Measurements from ENCODE around the gene SPAAR. TPM values are rescaled to one million over a fixed set of nuclear protein-coding genes. Genes with fewer than 3 reads are reported as not detected.

SPAAR gene
- total and polyA plus RNA-seq, 4 donors: 0.65 to 2.4 (median 1.1) TPM

DNA sequence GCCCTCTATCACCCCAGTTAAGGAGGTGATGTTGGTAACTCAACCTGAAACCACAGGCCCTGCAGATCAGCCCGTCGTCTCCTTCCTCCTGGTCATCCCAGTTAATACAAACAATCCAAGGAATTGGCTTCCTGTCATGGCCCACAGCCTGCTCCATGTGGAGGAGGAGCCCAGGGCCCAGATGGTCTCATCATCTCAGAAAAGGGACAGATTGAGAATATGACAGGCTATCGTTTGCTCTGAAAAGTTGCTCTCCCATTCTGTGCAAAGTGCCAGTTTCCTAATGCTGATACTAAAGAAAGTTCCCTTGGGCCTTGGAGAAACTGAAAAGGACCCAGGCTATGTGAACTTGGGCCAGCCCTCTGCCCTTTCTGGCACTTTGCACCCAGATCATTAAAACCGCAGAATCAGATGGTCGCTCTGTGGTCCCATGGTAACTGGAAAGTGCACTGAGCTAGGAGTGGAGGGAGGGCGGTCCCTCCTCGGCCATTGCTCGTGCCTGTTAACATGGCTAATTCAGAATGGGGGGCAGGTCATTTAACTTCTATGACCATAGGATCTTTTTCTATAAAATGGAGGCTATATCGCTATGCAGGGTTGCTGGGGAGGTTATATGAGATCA is 675 bp upstream of the SPAAR start:
- 66% methylated on average over 9 of the region's 9 CpGs for WGBS
- peak; percentile 12 for TF ChIP-seq SP1 (IDR thresholded peaks at IDR 0.05)
- TF ChIP-seq YY1 (IDR thresholded peaks at IDR 0.05): no peak
- Histone ChIP-seq H3K9ac (ENCODE audit: low read depth in 1 of 2, low read length in 2 of 2) (no peak overlapping the region), H3K27ac (ENCODE audit: low read depth in 1 of 2, low read length in 2 of 2) (peak overlapping the region; percentile 74 to 78), H3K4me3 (ENCODE audit: low read depth in 1 of 3, low read length in 3 of 3) (no peak overlapping the region), H3K9me3 (ENCODE audit: control insufficient read depth in 4 of 4, low read length in 3 of 4) (no peaks in the 10 kb centered on the region), H3K36me3 (ENCODE audit: control insufficient read depth in 4 of 4, insufficient read depth in 3 of 4, low read depth in 1 of 4, low read length in 3 of 4) (no peaks in the 10 kb centered on the region), H3K27me3 (ENCODE audit: control insufficient read depth in 4 of 4, insufficient read depth in 4 of 4, low read length in 3 of 4) (no peaks in the 10 kb centered on the region), H3K4me1 (ENCODE audit: control insufficient read depth in 4 of 4, insufficient read depth in 4 of 4, low read length in 3 of 4) (peaks cover 16 to 57% (median 40%) of the 10 kb centered on the region in 4 donors)
- no peak for DNase-seq (ENCODE audit: low spot score)

DNA sequence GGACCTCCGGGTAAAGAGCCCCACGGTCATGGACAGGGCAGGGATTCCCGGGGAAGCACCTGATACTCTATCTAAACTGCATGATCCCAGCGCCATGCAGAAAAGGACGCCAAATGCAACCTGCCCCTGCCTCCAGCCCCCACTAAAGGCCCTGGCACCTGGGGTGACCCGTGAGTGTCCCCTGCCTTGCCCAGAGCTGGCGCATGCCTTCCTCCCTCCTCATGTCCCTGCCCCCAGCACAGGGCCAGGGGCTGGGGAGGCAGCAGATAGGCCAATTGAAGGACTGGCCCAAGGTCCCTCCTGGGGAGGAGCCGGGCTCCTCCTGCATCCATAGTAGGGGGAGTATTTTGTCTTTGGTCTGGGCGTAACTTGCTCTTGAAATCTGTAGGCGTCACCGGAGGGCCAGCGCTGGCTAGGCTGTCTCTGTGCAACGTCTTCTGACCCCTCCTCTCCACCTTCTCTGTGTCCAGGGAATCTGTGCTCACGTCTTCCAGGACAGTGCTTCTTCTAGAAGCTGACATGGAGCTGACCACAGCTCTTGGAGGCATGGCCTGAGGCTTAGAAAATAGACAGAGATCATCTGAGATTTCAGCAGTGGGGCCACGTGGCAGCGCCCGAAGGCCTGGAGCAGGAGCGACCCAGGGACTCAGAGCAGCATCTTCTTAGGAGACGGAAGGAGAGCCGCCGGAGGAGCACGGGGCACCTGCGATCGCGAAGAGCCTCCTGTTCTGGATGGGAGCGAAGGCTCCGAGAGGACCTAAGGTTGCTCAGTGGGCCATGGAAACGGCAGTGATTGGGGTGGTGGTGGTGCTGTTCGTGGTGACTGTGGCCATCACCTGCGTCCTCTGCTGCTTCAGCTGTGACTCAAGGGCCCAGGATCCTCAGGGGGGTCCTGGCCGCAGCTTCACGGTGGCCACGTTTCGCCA is 660 bp downstream of the SPAAR start:
- H3K4me3 ChIP-seq (ENCODE audit: low read depth in 1 of 3, low read length in 3 of 3): peak overlapping the region in 1 of 3 donors; percentile 12
- WGBS: 86% methylated on average over 34 of the region's 34 CpGs

GRCh38 chr9:35910613-35911359 is 1.5 kb downstream of the SPAAR start:
- WGBS: 54% methylated on average over 14 of the region's 14 CpGs
- Histone ChIP-seq H3K4me3 (ENCODE audit: low read depth in 1 of 3, low read length in 3 of 3) (no peak overlapping the region), H3K9ac (ENCODE audit: low read depth in 1 of 2, low read length in 2 of 2) (no peak overlapping the region), H3K9me3 (ENCODE audit: control insufficient read depth in 4 of 4, low read length in 3 of 4) (no peaks in the 10 kb centered on the region), H3K4me1 (ENCODE audit: control insufficient read depth in 4 of 4, insufficient read depth in 4 of 4, low read length in 3 of 4) (peaks cover 16 to 48% (median 37%) of the 10 kb centered on the region in 4 donors), H3K27ac (ENCODE audit: low read depth in 1 of 2, low read length in 2 of 2) (peak overlapping the region in 1 of 2 donors; percentile 46), H3K27me3 (ENCODE audit: control insufficient read depth in 4 of 4, insufficient read depth in 4 of 4, low read length in 3 of 4) (no peaks in the 10 kb centered on the region), H3K36me3 (ENCODE audit: control insufficient read depth in 4 of 4, insufficient read depth in 3 of 4, low read depth in 1 of 4, low read length in 3 of 4) (no peaks in the 10 kb centered on the region)
- DNase-seq (ENCODE audit: low spot score): no peak
- TF ChIP-seq HNF4A (conservative IDR thresholded peaks at IDR 0.05) (peak in 1 of 2 donors; percentile 20), RXRA (IDR thresholded peaks at IDR 0.05) (no peak), YY1 (IDR thresholded peaks at IDR 0.05) (no peak), JUND (IDR thresholded peaks at IDR 0.05) (no peak), FOXA1 (IDR thresholded peaks at IDR 0.05) (no peak), TAF1 (conservative IDR thresholded peaks at IDR 0.05) (no peak), GABPA (IDR thresholded peaks at IDR 0.05 in 1 of 2, conservative IDR thresholded peaks at IDR 0.05 in 1 of 2) (no peak), FOXA2 (IDR thresholded peaks at IDR 0.05) (no peak), SP1 (IDR thresholded peaks at IDR 0.05) (peak; percentile 39), CTCF (IDR thresholded peaks at IDR 0.05; ENCODE audit: low read depth, low read length, missing input control) (peak; percentile 54)
- TF ChIP-seq, protein P1, sequence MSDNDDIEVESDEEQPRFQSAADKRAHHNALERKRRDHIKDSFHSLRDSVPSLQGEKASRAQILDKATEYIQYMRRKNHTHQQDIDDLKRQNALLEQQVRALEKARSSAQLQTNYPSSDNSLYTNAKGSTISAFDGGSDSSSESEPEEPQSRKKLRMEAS (IDR thresholded peaks at IDR 0.05): peak; percentile 29

More for the DNA sequence above, 660 bp downstream of the SPAAR start:
- no peak for DNase-seq (ENCODE audit: low spot score)
- H3K36me3 ChIP-seq (ENCODE audit: control insufficient read depth in 4 of 4, insufficient read depth in 3 of 4, low read depth in 1 of 4, low read length in 3 of 4): no peaks in the 10 kb centered on the region
- H3K27ac ChIP-seq (ENCODE audit: low read depth in 1 of 2, low read length in 2 of 2): peak overlapping the region; percentile 74 to 78
- no peak for TF ChIP-seq JUND (IDR thresholded peaks at IDR 0.05)
- no peak for TF ChIP-seq CTCF (IDR thresholded peaks at IDR 0.05; ENCODE audit: low read depth, low read length, missing input control)
- no peak for TF ChIP-seq TAF1 (conservative IDR thresholded peaks at IDR 0.05)
- TF ChIP-seq ATF3 (IDR thresholded peaks at IDR 0.05): no peak
- no peak for TF ChIP-seq FOXA2 (IDR thresholded peaks at IDR 0.05)
- no peak for TF ChIP-seq EGR1 (IDR thresholded peaks at IDR 0.05; ENCODE audit: low read depth in 2 of 2)
- H3K9me3 ChIP-seq (ENCODE audit: control insufficient read depth in 4 of 4, low read length in 3 of 4): no peaks in the 10 kb centered on the region
- peaks cover 16 to 55% (median 40%) of the 10 kb centered on the region in 4 donors for H3K4me1 ChIP-seq (ENCODE audit: control insufficient read depth in 4 of 4, insufficient read depth in 4 of 4, low read length in 3 of 4)
- no peaks in the 10 kb centered on the region for H3K27me3 ChIP-seq (ENCODE audit: control insufficient read depth in 4 of 4, insufficient read depth in 4 of 4, low read length in 3 of 4)
- no peak overlapping the region for H3K9ac ChIP-seq (ENCODE audit: low read depth in 1 of 2, low read length in 2 of 2)

All from liver (tissue), 9 donors.